Esophagus muscularis mucosa (tissue), 4 donors: ENCODE measurements around the gene TSSC4.

Experiments
- CTCF ChIP-seq, 3 experiments: fragments of 200-600 bp in 2 of 3; fragments of 450-650 bp in 1 of 3; sonication (generic) in 2 of 3; IDR thresholded peaks; one replicate each; pipeline ENCODE4 v1.5.1; 2017 to 2019; ENCODE audit warnings: antibody characterized with exemption in 3 of 3, mild to moderate bottlenecking in 2 of 3, moderate library complexity in 1 of 3
- EP300 ChIP-seq: sonication (generic); formaldehyde crosslinking; IDR thresholded peaks from one replicate; pipeline ENCODE4 v1.6.1; 2017; ENCODE audit warnings: antibody characterized with exemption
- POLR2A ChIP-seq: fragments of 450-650 bp; IDR thresholded peaks from one replicate; pipeline ENCODE4 v1.6.1; 2017; ENCODE audit warnings: antibody characterized with exemption, moderate library complexity, mild to moderate bottlenecking, low read depth
- POLR2AphosphoS5 ChIP-seq, 2 donors: sonication (generic); formaldehyde crosslinking; IDR thresholded peaks; one replicate each; pipeline ENCODE4 v1.6.1; 2017; ENCODE audit warnings: antibody characterized with exemption in 2 of 2

DNA sequence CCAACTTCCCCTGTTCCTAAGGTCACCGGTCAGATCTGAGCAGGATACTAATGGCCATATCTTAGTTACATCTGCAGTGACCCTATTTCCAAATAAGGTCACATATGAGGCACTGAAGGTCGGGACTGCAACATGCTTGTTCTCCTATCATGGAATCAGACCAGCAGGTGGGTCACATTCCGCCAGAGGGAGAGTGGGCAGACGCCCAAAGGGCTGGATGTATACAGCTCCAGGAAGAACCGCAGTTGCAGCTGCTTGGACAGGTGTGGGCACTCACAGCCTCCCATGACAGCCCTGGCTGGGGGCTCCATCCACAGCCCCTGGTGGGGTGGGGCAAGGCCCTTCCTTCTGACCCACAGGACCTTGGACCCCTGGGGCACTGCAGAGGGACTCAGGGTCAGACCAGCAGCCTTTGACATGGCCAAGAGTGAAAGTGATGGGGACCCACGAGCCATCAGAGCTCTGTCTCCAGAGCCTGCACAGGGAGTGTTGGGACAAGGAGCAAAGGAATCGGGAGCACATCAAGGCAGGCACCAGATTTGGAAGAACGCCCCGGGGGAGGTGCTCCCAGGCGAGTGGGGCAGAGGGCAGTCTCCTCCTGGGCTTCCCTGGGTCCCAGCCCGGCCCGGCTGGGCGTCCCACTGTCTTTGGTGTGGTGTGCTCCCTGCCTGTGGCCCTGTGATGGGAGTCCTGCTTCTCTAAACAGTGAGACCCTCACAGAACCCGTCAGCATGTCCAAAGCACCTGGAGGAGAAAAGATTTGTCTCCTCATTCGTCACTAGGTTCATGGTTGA, 36.8 kb upstream of the TSSC4 start:
- TF ChIP-seq CTCF (IDR thresholded peaks at IDR 0.05) (no peak), POLR2A (no peak), POLR2AphosphoS5 (IDR thresholded peaks at IDR 0.05) (no peak), EP300 (no peak)
